ENCODE results near the gene SLC9A1.

SLC9A1 gene

DNA sequence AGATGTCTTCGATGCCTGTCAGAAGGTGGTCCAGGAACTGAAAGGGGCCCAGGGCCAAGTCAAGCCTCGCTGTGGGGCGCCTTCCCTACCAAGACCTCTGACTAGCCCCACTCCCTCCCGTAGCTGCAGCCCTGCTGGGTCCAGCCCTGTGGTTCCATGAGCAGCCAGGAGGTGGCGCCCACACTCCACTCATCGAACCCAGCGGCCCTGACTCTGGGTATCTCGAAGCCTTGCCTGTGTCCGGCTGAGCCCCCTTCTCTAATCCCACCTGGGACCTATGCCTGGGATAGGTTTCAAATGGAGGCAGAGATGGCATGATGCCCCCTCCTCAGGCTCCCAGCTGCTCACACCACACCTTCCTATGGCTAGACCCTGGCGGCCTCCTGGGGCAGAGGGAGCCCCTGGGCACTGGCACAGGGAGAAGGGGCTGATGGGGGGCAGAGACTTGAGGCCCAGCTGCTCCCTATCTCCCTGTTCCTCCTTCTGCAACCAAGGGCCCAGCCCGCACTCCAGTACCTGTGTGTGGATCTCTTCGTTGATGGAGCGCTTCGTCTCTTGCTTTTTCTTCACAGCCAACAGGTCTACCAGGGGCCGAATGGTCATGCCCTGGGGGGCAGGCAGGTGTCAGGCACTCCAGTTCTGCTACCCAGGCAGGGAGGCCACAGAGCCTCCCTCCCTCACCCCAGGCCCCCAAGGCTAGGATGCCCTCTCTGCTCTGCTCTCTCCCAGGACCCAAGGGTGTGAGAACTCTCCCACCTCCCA, 52.0 kb downstream of the SLC9A1 start:
- DNase-seq (ENCODE audit: low spot score), result peak; percentile 72

DNA sequence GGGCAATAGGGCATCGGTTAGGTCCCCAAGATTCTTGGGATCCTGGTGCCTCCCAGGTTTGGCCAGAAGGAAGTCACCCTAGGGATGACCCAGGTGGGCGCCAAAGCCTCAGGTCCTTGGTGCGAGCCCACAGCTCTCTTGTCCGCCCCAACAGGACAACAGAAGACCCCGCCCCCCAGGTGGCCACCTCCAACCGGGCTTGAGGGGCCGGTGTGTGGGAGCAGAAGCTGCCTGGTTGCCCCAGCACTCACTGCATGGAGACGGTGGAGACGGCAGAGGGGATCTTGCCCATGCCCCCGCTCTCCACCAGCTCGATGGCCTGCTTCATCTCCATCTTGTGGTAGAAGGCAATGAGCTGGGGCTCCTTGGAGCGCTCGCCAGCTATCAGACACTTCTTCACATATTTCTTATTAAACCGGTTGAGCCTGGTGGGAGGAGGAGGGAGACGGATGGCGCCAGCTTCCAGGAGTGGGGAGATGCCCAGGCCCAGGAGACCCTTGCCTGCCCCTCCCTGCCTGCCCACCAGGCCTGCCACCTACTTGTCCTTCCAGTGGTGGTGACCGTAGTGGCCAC, 52.7 kb downstream of the SLC9A1 start:
- no peak for DNase-seq (ENCODE audit: low spot score)

DNA sequence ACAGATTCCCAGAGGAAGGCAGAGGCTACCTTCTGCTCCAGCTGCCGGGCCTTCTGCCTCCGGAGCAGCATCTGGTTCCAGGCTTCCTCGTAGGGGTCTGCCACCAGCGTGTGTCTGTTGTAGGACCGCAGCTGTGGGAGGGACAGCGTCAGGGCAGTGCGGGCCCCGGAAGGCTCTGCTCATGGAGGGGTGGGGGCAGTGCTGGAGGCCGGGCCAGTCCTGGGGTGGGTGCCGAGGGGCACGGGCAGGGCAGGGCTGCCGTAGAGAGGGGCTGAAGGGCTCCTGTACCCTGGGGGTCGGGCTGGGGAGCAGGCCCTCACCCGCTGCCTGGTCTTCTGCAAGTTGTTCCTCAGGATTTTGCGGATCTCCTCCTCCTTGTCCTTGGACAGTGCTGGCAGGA, 53.2 kb downstream of the SLC9A1 start:
- no peak for DNase-seq (ENCODE audit: low spot score)

GRCh38 chr1:27101054-27101491, 53.9 kb downstream of the SLC9A1 start:
- DNase-seq (ENCODE audit: low spot score), result no peak

GRCh38 chr1:27100335-27101053, 54.4 kb downstream of the SLC9A1 start:
- no peak for DNase-seq (ENCODE audit: low spot score)

- no peak for DNase-seq (ENCODE audit: low spot score)
These were observed 55.2 kb downstream of the SLC9A1 start for GRCh38 chr1:27099587-27100334.

DNA sequence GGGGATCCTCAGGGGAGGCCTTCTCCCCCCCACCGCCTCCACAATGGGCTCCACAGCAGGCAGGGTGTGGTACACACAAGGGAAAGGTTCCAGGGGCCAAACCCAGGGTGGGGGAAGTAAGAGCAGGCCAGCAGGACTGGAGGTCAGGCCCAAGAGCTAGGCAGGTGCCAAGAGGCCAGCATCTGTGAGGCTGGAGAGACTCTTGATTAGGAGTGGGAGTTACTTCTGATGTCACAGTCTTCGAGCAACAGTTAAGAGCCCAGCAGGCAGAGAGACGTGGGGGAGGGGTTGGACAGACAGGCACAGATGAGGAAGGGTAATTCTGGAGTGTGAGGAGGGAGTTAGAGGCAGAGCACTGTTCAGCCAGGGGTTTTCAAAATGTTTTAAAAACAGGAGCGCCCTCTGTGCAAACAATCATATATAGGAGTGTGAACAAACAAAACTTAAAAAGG, 55.8 kb downstream of the SLC9A1 start:
- no peak for DNase-seq (ENCODE audit: low spot score)

DNA sequence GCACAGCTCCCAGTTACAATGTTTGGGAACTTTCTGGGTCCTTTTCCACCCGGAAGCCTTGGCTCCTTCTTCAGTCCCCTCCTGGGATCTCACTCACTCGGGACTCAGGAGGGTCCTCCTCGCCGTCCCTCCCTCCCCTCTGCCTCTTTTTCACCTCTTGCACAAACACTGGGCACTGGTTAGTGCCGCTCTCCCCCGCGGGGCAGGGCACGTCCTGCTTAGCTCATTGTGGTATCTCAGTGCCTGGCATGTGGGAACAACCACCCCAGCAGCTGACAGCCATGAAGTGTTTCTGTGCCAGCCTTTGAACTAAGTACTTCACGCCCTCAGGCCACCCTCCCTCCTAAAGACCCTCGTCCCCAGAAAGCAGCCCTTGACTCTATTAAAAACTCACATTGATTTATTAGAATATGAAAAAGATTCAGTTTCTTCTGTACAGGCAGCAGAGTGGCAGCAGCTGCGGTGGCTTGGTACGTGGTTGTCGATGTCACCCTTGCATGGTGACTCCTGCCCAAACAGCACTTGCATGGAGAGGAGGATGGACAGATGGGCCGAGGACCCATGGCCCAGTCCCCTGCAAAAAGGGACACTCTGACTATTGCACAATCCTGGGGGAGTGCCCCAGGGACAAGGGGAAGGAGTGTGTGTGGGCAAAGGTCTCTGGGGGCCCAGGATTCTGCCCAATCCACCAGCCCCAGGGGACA, 56.3 kb downstream of the SLC9A1 start:
- no peak for DNase-seq (ENCODE audit: low spot score)

DNA sequence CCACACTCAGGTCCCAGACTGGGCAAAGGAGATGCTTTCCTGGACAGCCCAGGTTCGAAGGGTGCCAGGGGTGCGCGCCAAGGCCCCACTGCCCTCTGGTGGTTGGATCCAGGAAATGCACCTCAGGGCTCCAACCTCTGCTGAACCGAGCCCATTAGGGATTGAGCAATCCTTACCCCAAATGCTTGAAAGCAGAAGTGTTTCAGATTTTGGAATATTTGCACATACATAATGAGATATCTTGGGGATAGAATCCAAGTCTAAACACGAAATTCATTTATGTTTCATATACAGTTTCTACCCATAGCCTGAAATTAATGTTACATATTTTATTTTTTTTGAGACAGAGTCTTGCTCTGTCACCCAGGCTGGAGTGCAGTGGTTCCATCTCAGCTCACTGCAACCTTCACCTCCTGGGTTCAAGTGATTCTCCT, 57.4 kb downstream of the SLC9A1 start:
- peak; percentile 74 for DNase-seq (ENCODE audit: low spot score)

- no peak for DNase-seq (ENCODE audit: low spot score)
These were observed 59.3 kb downstream of the SLC9A1 start for GRCh38 chr1:27095576-27095975.

DNA sequence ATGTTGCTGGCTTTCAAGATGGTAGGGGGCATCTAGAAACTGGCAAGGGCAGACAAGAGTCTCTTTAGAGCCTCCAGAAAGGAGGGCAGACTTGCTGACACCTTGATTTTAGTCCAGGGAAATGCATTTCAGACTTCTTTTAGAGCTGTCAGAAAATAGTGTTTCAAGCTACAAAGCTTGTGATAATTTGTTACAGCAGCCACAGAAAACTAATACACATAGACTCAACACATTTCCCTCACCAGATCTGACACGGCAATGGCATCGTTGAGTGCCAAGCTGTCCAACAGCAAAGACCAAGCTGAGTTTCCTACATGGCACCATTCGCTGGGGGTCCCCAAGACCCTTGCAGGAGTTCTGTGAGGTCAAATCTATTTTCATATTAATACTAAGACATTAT, 62.0 kb downstream of the SLC9A1 start:
- no peak for DNase-seq (ENCODE audit: low spot score)

- no peak for DNase-seq (ENCODE audit: low spot score)
These were observed 64.0 kb downstream of the SLC9A1 start for GRCh38 chr1:27090911-27091310.

DNA sequence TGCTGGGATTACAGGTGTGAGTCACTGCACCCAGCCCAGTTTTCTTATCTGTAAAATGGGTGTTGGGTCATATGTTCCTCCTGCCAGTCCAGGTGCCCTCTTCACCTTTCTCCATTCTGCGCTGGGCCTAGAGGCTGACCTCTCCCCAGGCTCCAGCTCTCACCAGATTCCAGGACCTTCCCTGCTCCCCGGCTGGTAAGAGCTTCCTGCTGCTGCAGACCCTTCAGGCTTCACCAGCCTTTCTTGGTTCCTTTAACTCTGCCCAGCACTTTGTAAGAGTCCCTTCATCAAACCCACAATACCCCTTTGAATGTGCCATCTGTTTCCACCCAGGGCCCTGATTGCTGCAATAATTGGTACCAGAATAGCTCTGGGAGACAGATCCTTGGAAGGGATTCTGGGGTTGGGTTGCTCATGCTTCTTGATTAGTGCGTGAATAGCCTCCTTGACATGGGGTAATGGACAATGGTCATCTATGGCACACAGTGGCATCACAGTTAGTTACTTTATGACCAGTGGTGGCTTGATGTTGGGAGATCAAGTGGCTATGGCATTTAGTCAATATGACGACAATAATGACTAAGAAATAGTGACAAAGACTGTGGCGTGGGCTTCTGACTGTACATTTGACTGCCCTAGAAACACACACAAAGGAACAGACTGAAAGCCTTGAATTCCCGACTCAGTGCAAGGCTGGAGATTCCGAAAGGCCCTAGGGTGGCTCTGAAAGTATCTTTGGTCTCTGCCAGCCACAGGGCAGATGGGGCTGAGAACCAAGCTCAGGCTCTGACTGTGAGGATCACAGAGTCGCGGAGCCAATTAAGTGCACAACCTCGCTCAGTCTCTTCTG, 67.3 kb downstream of the SLC9A1 start:
- no peak for DNase-seq (ENCODE audit: low spot score)

DNA sequence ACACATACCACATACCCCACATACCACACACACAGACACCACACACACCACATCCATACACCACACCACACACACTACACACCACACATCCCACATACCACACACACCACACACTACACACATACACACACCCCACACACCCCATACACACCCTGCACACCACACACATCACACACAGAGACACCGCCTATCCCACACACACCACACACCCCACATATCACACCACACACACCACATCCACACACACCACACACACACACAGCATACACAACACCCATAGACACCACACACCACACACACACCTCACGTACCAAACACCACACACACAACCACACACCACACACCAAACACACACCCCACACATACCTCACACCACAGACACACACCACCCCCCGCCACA, 68.3 kb downstream of the SLC9A1 start:
- DNase-seq (ENCODE audit: low spot score), result no peak

DNA sequence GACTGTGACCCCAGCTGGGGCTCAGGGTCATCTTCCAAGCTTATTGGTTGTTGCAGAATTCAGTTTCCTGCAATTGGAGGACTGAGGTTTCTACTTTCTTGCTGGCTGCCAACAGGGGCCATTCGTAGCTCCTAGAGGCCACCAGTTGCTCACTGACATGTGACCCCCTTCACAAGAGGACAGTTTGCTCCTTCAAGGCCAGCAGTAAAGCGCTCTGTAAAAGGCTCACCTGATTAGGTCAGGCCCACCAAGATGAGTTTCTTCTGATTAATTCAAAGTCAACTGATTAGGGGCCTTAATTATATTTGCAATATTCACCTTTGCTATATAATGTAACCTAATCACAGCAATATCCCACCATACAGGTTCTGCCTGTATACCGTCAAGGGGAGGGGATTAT, 68.9 kb downstream of the SLC9A1 start:
- DNase-seq (ENCODE audit: low spot score), result no peak

DNA sequence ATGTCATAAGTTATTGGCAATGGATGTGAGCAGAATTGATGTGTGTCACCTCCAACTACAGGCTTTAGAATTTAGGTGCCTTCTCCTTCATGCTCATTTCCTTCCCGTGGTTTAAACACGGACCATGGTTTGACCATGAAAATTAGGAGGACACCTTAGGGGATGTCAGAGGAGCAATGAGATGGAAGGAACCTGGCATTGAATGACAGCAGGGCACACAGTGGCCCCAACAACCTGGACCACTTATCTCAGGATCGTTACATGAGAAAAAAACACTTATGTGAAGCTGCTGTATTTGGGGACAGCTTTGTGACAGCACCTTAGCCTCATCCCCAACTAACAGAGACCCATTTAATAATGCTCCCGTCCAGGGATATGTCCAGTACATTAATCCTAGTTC, 70.8 kb downstream of the SLC9A1 start:
- no peak for DNase-seq (ENCODE audit: low spot score)

DNA sequence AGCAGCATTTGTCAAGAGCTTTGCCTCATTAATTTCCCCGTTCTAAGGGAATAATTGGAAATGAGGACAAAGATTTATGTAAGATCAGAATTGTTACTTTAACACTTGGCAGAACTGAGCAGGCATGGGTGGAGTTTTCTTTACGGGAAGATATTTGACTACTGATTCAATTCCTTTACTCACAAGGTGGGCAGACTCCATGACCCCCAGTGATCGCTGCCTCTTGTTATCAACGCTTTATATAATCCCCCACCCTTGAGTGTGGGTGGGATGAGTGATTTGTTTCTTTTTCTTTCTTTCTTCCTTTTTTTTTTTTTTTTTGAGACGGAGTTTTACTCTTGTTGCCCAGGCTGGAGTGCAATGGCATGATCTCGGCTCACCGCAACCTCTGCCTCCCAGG, 77.0 kb downstream of the SLC9A1 start:
- no peak for DNase-seq (ENCODE audit: low spot score)

- DNase-seq (ENCODE audit: low spot score), result no peak
These were observed 78.1 kb downstream of the SLC9A1 start for GRCh38 chr1:27076803-27077202.

DNA sequence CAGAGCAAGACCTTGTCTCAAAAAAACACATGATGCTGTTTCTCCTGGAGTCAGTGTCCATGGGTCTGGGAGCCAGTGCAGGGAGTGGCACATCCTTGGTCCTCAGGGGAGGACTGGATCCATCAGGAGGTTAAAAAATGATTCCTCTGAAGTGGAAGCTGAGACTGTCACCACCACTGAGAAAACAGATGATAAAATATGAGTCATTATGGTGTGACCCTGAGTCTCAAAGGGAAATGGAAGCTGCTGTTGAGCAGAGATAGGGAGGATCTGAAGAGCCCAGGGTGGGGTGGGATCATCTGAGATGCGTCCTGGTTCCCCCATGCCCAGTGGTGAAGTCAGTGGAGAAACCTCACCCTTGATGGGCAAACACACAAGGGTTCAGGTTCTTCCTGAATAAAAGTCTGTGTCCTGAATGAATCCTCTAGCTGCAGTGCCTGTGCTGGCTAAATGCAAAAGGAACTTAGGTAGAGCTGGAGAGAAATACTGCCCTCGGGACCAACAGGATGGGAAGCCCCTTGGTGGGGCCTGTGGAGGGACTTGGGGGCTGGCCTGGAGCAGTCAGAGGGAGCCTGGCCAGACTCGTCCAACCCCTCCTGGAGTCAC, 80.6 kb downstream of the SLC9A1 start:
- DNase-seq (ENCODE audit: low spot score), result no peak

DNA sequence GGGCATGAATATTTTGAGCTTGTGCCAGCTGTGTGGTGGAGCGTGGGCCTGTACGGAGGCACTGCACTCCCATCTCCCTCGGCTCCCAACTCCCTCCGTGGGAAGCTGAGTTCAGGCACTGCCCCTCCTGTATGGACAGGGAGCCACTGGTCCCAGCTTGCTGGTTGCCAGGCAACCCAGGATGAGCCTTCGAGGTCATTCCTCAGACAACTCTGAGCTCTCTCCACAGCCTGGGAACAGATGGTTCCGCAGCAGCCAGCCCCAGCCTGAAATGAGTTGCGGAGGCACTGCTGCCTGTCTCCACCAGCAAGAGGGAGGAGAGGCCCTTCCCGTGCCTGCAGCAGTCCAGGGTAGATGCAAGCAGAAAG, 83.9 kb downstream of the SLC9A1 start:
- DNase-seq (ENCODE audit: low spot score), result no peak
